ENCODE data around the gene CPHXL2. TPM values are rescaled to one million over a fixed set of nuclear protein-coding genes. Genes with fewer than 3 reads are reported as not detected.

CPHXL2 gene
- total RNA-seq, 6 experiments from 2014 or later, result not detected

DNA sequence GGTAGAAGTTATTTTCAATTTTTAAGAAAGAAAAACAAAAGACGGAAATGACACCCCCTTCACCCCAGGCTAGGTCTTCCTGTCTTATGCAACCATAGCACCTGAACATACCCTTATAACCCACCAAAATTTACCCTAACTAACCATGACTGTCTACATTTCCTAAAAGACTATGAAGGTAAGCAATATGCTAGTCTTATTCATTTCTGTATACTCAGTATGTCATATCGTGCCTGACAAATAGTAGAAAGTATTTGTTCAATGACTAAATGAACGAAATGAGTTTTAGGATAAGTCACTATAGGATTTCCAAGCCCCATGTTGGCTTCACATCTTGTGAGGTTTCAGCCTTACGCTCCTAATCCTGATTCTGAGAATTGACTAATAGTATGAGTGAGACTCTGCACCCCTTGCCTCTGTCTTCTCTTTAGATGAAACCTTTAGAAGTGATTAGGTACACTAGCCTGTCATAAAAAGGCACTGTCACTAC lies 60.2 kb downstream of the CPHXL2 start:
- no peak for TF ChIP-seq CTCF (IDR thresholded peaks at IDR 0.05)
- no peak overlapping the region for H3K4me3 Mint-ChIP-seq
- DNase-seq, result no peak
- no peaks in the 10 kb centered on the region for H3K9me3 Mint-ChIP-seq
- peaks cover 29% of the 10 kb centered on the region for H3K36me3 Mint-ChIP-seq (ENCODE audit: low read depth)
- peaks cover 38% of the 10 kb centered on the region for H3K4me1 Mint-ChIP-seq (ENCODE audit: low read depth)
- H3K27ac Mint-ChIP-seq, result no peak overlapping the region
- H3K27me3 Mint-ChIP-seq (ENCODE audit: insufficient read depth), result no peaks in the 10 kb centered on the region; the same call in 1 of the 2 replicates

GRCh38 chr16:75615619-75616018 lies 61.2 kb downstream of the CPHXL2 start:
- TF ChIP-seq CTCF (IDR thresholded peaks at IDR 0.05), result no peak
- no peak for DNase-seq
- Mint-ChIP-seq H3K9me3 (no peaks in the 10 kb centered on the region), H3K27me3 (ENCODE audit: insufficient read depth) (no peaks in the 10 kb centered on the region), H3K4me3 (no peak overlapping the region), H3K27ac (no peak overlapping the region), H3K4me1 (ENCODE audit: low read depth) (peaks cover 29% of the 10 kb centered on the region), H3K36me3 (ENCODE audit: low read depth) (peaks cover 29% of the 10 kb centered on the region)

DNA sequence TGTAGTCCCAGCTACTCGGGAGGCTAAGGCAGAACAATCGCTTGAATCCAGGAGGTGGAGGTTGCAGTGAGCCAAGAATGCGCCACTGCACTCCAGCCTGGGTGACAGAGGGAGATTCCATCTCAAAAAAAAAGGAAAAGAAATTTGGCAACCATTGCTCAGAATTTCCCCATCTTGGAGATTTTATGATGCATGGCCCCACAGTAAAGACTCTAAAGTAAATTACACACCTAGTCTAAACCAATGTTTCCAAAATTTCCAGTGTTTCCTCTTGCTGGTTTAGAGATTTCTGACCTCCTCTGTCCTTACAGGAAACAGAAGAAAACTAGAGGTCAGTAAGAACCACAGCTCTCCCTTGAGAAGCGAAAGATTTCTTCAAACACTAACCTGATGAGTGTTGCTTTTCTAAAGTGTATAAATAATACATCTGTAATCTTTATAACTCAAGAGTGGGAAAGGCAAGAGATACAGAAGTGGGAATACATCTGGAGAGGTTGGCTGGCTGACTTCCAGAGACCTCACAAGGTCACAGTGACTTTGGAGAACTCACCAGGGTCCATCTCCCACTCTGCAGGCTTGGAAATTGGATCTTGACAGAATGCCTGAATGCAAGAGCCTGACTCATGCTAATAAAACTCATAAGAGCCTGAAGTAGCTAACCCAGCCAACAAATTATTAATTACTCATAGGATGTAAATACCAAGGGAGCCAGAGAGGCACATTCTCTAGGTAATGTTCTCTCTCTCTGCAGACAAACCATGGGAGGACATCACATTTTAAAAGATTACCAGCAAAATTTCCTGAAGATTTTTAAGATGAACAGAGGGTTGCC lies 62.5 kb downstream of the CPHXL2 start:
- H3K27me3 Mint-ChIP-seq (ENCODE audit: insufficient read depth), result no peaks in the 10 kb centered on the region

More for the DNA sequence above, 62.5 kb downstream of the CPHXL2 start:
- DNase-seq, result peak; percentile 90
- H3K9me3 Mint-ChIP-seq, result no peaks in the 10 kb centered on the region
- H3K4me1 Mint-ChIP-seq (ENCODE audit: low read depth), result peaks cover 32% of the 10 kb centered on the region
- H3K4me3 Mint-ChIP-seq, result peak overlapping the region; percentile 66
- H3K36me3 Mint-ChIP-seq (ENCODE audit: low read depth), result peaks cover 23% of the 10 kb centered on the region
- TF ChIP-seq CTCF (IDR thresholded peaks at IDR 0.05), result no peak
- H3K27ac Mint-ChIP-seq, result peak overlapping the region; percentile 80

Other genes starting within 250 kb of the CPHXL2 start
- 10 to 100 TPM; 33.0 to 43.1 (median 37.6) TPM for gene CFDP1, start 243.5 kb downstream of the CPHXL2 start, total RNA-seq (2021; fragmentation: NEBNext Ultra II Directional; extraction: Animal tissue kit (Norgen Biotek cat#: 25700))
- 10 to 100 TPM in 4 of 6 experiments, 1 to 10 TPM in 2; 8.2 to 11.7 (median 10.6) TPM for gene TMEM170A, start 212.3 kb downstream of the CPHXL2 start, total RNA-seq (2021; fragmentation: NEBNext Ultra II Directional; extraction: Animal tissue kit (Norgen Biotek cat#: 25700))
- under 1 TPM in 2 of 6 experiments, not detected in 4; 0.05 TPM for gene CHST6, start 181.6 kb downstream of the CPHXL2 start, total RNA-seq (2021; fragmentation: NEBNext Ultra II Directional; extraction: Animal tissue kit (Norgen Biotek cat#: 25700))
- not detected for gene CHST5, start 140.9 kb downstream of the CPHXL2 start, total RNA-seq (2021; fragmentation: NEBNext Ultra II Directional; extraction: Animal tissue kit (Norgen Biotek cat#: 25700))
- 10 to 100 TPM in 3 of 6 experiments, 1 to 10 TPM in 3; 9.0 to 14.5 (median 10.0) TPM for gene TMEM231, start 120.8 kb downstream of the CPHXL2 start, total RNA-seq (2021; fragmentation: NEBNext Ultra II Directional; extraction: Animal tissue kit (Norgen Biotek cat#: 25700))
- gene GABARAPL2, start 110.6 kb downstream of the CPHXL2 start, total RNA-seq (2021; fragmentation: NEBNext Ultra II Directional; extraction: Animal tissue kit (Norgen Biotek cat#: 25700)), result 100 to 1,000 TPM in 3 of 6 experiments, 10 to 100 TPM in 3; 82.0 to 114 (median 100) TPM
- gene ADAT1, start 53.7 kb downstream of the CPHXL2 start, total RNA-seq (2021; fragmentation: NEBNext Ultra II Directional; extraction: Animal tissue kit (Norgen Biotek cat#: 25700)), result 10 to 100 TPM; 48.3 to 61.2 (median 55.0) TPM
- gene KARS1, start 29.3 kb downstream of the CPHXL2 start, total RNA-seq (2021; fragmentation: NEBNext Ultra II Directional; extraction: Animal tissue kit (Norgen Biotek cat#: 25700)), result 100 to 1,000 TPM; 135 to 158 (median 152) TPM
- 10 to 100 TPM; 67.9 to 87.8 (median 70.6) TPM for gene TERF2IP, start 29.2 kb downstream of the CPHXL2 start, total RNA-seq (2021; fragmentation: NEBNext Ultra II Directional; extraction: Animal tissue kit (Norgen Biotek cat#: 25700))
- not detected for gene DUXB, start 24.5 kb upstream of the CPHXL2 start, total RNA-seq (2021; fragmentation: NEBNext Ultra II Directional; extraction: Animal tissue kit (Norgen Biotek cat#: 25700))
- gene CPHXL, start 49.5 kb upstream of the CPHXL2 start, total RNA-seq (2021; fragmentation: NEBNext Ultra II Directional; extraction: Animal tissue kit (Norgen Biotek cat#: 25700)), result not detected